Ovary (tissue), 9 donors: Measurements from ENCODE around the gene TP53BP1. TPM values are rescaled to one million over a fixed set of nuclear protein-coding genes. Genes with fewer than 3 reads are reported as not detected.

Experiments
- polyA plus RNA-seq, 2 donors: library from polyadenylated mRNA; stranded (reverse); fragments of 200-250 nt in 1 of 2; fragments of 350-450 nt in 1 of 2; fragmentation: Illumina TruSeq in 1 of 2; extraction: RNeasy Lipid Tissue Mini Kit (QIAGEN cat#74804) in 1 of 2; gene quantifications; one replicate each; pipeline ENCODE4 v1.2.3, GENCODE V29; 2013 to 2014
- total RNA-seq, 7 donors: library from RNA; depleted of rRNA in 2 of 7; stranded (reverse); fragments of >200 nt in 2 of 7; fragmentation: NEBNext Ultra II Directional in 3 of 7; extraction: Animal tissue kit (Norgen Biotek cat#: 25700) in 3 of 7; gene quantifications; one replicate each; pipeline versions ENCODE4 v1.1.0 to v1.2.4, GENCODE V29; 2016 to 2023
- donor health status: DM: no; HTN: no; CAD: no; lungs with moderate emphysema.
- donor health status: DM: no; HTN: no; CAD: no.
- donor health status: Bipolar disorder and iron deficiency.
- donor health status: DM: yes; HTN: yes; CAD: no.
- donor health status: DM: no; HTN: no; CAD: no.
- donor health status: DM: yes; HTN: yes; CAD: no.

TP53BP1 gene
- total and polyA plus RNA-seq, 9 donors = 14.5 to 72.1 (median 47.6) TPM

Other genes starting within 250 kb of the TP53BP1 start
- not detected for gene TGM5, start 226.2 kb downstream of the TP53BP1 start, total RNA-seq
- gene TGM5, start 226.2 kb downstream of the TP53BP1 start, polyA plus RNA-seq = not detected
- gene TGM7, start 190.9 kb downstream of the TP53BP1 start, total RNA-seq = 1 to 10 TPM in 1 of 7 donors, not detected in 6; 1.5 TPM
- gene TGM7, start 190.9 kb downstream of the TP53BP1 start, polyA plus RNA-seq = not detected
- gene LCMT2, start 162.6 kb downstream of the TP53BP1 start, total RNA-seq = 10 to 100 TPM in 4 of 7 donors, 1 to 10 TPM in 3; 4.4 to 13.4 (median 10.6) TPM
- gene LCMT2, start 162.6 kb downstream of the TP53BP1 start, polyA plus RNA-seq = 1 to 10 TPM; 4.6 to 7.9 TPM
- 10 to 100 TPM; 14.2 to 24.1 (median 20.5) TPM for gene ZSCAN29, start 122.1 kb downstream of the TP53BP1 start, total RNA-seq
- gene ZSCAN29, start 122.1 kb downstream of the TP53BP1 start, polyA plus RNA-seq = 10 to 100 TPM in 1 of 2 donors, 1 to 10 TPM in 1; 8.5 to 10.1 TPM
- gene TUBGCP4, start 122.1 kb downstream of the TP53BP1 start, total RNA-seq = 10 to 100 TPM; 10.8 to 17.0 (median 15.4) TPM
- gene TUBGCP4, start 122.1 kb downstream of the TP53BP1 start, polyA plus RNA-seq = 10 to 100 TPM in 1 of 2 donors, 1 to 10 TPM in 1; 5.0 to 15.7 TPM
- gene MAP1A, start 24.5 kb upstream of the TP53BP1 start, total RNA-seq = 10 to 100 TPM in 6 of 7 donors, 1 to 10 TPM in 1; 4.6 to 35.1 (median 20.1) TPM
- gene MAP1A, start 24.5 kb upstream of the TP53BP1 start, polyA plus RNA-seq = 10 to 100 TPM in 1 of 2 donors, 1 to 10 TPM in 1; 4.0 to 26.0 TPM
- gene PPIP5K1, start 97.1 kb upstream of the TP53BP1 start, total RNA-seq = 10 to 100 TPM; 16.5 to 45.2 (median 34.3) TPM
- 10 to 100 TPM in 1 of 2 donors, 1 to 10 TPM in 1; 7.6 to 27.0 TPM for gene PPIP5K1, start 97.1 kb upstream of the TP53BP1 start, polyA plus RNA-seq
- gene CKMT1B, start 100.9 kb upstream of the TP53BP1 start, total RNA-seq = under 1 TPM in 3 of 7 donors, not detected in 4; 0.11 to 0.41 (median 0.35) TPM
- gene CKMT1B, start 100.9 kb upstream of the TP53BP1 start, polyA plus RNA-seq = 1 to 10 TPM in 1 of 2 donors, under 1 TPM in 1; 0.08 to 1.1 TPM
- gene STRC, start 125.6 kb upstream of the TP53BP1 start, total RNA-seq = under 1 TPM; 0.23 to 0.89 (median 0.35) TPM
- gene STRC, start 125.6 kb upstream of the TP53BP1 start, polyA plus RNA-seq = under 1 TPM; 0.29 to 0.30 TPM
- 10 to 100 TPM in 1 of 7 donors, 1 to 10 TPM in 6; 3.8 to 10.2 (median 6.3) TPM for gene CATSPER2, start 155.7 kb upstream of the TP53BP1 start, total RNA-seq
- 1 to 10 TPM; 2.3 to 2.5 TPM for gene CATSPER2, start 155.7 kb upstream of the TP53BP1 start, polyA plus RNA-seq
- gene CKMT1A, start 200.7 kb upstream of the TP53BP1 start, total RNA-seq = under 1 TPM in 3 of 7 donors, not detected in 4; 0.31 to 0.92 (median 0.40) TPM
- gene CKMT1A, start 200.7 kb upstream of the TP53BP1 start, polyA plus RNA-seq = under 1 TPM; 0.13 to 0.62 TPM